HG02870 (cell line): ENCODE data around the gene MARCHF10.
"Not testable (repeated sequence)": the region's sequence is repeated elsewhere in the genome, so short reads cannot be mapped to it uniquely, and the experiment has no call there.

Experiments used
- ATAC-seq: cut with Tn5 transposase; IDR thresholded peaks from one replicate; pipeline ENCODE4 v1.9.1; 2021; ENCODE audit warnings: mild to moderate bottlenecking, moderate library complexity; ENCODE audit not compliant: unreplicated experiment

The MARCHF10 gene

GRCh38 chr17:62702746-62703260 lies 105.3 kb downstream of the MARCHF10 start:
- ATAC-seq, result no peak

- no peak for ATAC-seq
Observed at GRCh38 chr17:62701706-62702085, 106.4 kb downstream of the MARCHF10 start.

GRCh38 chr17:62700964-62701705 lies 107.0 kb downstream of the MARCHF10 start:
- ATAC-seq, result no peak

- not testable (repeated sequence) for ATAC-seq
Observed at GRCh38 chr17:62698459-62698858, 109.7 kb downstream of the MARCHF10 start.

GRCh38 chr17:62696726-62697490 lies 111.2 kb downstream of the MARCHF10 start:
- ATAC-seq, result no peak

GRCh38 chr17:62696256-62696655 lies 111.9 kb downstream of the MARCHF10 start:
- no peak for ATAC-seq

- not testable (repeated sequence) for ATAC-seq
Observed at GRCh38 chr17:62695093-62695738, 112.9 kb downstream of the MARCHF10 start.

GRCh38 chr17:62693616-62694409 lies 114.3 kb downstream of the MARCHF10 start:
- no peak for ATAC-seq

GRCh38 chr17:62692721-62693431 lies 115.2 kb downstream of the MARCHF10 start:
- no peak for ATAC-seq

GRCh38 chr17:62692159-62692651 lies 115.9 kb downstream of the MARCHF10 start:
- no peak for ATAC-seq

GRCh38 chr17:62691589-62691915 lies 116.6 kb downstream of the MARCHF10 start:
- not testable (repeated sequence) for ATAC-seq

GRCh38 chr17:62690168-62690897 lies 117.8 kb downstream of the MARCHF10 start:
- no peak for ATAC-seq

- no peak for ATAC-seq
Observed at GRCh38 chr17:62689441-62690167, 118.5 kb downstream of the MARCHF10 start.

GRCh38 chr17:62688398-62689160 lies 119.5 kb downstream of the MARCHF10 start:
- ATAC-seq, result no peak

- ATAC-seq, result no peak
Observed at GRCh38 chr17:62687997-62688396, 120.1 kb downstream of the MARCHF10 start.

GRCh38 chr17:62684179-62684578 lies 123.9 kb downstream of the MARCHF10 start:
- no peak for ATAC-seq

- ATAC-seq, result no peak
Observed at GRCh38 chr17:62681939-62682381, 126.2 kb downstream of the MARCHF10 start.
